Activated naive CD4-positive, alpha-beta T cell treated with anti-CD3 and anti-CD28 coated beads, Interleukin-2, amount 50 U/mL, for 72 hours (primary cell): ENCODE measurements around the gene USHBP1. TPM values are rescaled to one million over a fixed set of nuclear protein-coding genes. Genes with fewer than 3 reads are reported as not detected.

ENCODE experiments used
- ATAC-seq, 2 donors: fragments of 150-1000 bp; cut with Tn5 transposase; 2 replicates each; pipeline ENCODE4 v1.10.0; 2021; ENCODE audit warnings: mild to moderate bottlenecking in 2 of 2, moderate library complexity in 2 of 2
- DNase-seq, 2 donors: peaks; one replicate each; pipeline ENCODE4 v3.0.0; 2021 to 2022; ENCODE audit warnings: low spot score in 2 of 2
- H3K27ac Mint-ChIP-seq, 2 donors: one replicate each; pipeline ENCODE4 v1.8.0; 2022; ENCODE audit warnings: mild to moderate bottlenecking in 2 of 2, mixed read lengths in 2 of 2
- H3K36me3 Mint-ChIP-seq, 2 donors: one replicate each; pipeline ENCODE4 v1.8.0; 2022; ENCODE audit warnings: mixed read lengths in 2 of 2
- H3K9me3 Mint-ChIP-seq, 2 donors: one replicate each; pipeline ENCODE4 v1.8.0; 2022; ENCODE audit warnings: mixed read lengths in 2 of 2
- total RNA-seq, 2 donors: library from RNA; stranded (reverse); gene quantifications; one replicate each; pipeline ENCODE4 v1.2.3, GENCODE V29; 2022

The USHBP1 gene
- total RNA-seq, 2 donors from 2014 or later: 0.43 to 0.49 TPM

DNA sequence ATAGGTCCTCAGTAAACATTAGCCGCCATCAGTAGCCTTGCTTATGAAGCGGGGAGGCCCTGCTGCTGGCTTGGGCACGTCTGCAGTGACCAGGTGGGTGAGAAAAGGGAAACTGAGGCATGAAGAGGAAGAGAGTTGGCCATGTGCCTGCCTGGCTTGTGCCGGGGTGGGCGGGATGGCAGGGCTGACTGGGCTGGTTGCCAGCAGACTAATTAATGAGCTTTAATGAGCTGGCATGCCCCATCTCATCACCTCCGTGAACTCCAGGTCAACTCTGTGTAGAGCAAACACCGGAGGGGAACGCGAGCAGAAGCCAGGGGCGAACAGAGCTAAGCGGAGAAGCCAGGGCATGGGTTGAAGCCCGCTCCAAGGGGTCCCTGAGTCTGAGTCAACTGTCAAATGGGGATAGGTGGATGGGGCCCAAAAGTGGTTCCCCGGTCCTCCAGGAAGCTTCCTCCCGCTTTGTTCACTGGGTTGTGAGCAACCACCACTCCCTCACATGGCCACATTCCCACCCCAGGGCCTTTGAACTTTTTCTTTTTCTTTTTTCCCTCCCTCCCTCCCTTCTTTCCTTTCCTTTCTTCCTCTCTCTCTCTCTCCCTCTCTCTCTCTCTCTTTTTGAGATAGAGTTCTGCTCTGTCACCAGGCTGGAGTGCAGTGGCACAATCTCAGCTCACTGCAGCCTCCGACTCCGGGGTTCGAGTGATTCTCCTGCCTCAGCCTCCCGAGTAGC is 27.6 kb downstream of the USHBP1 start:
- no peaks in the 10 kb centered on the region for H3K36me3 Mint-ChIP-seq
- no peak for ATAC-seq
- no peak for DNase-seq
- no peak overlapping the region for H3K27ac Mint-ChIP-seq
- H3K9me3 Mint-ChIP-seq: no peaks in the 10 kb centered on the region

GRCh38 chr19:17235971-17236777 is 28.4 kb downstream of the USHBP1 start:
- ATAC-seq (peak; percentile 40 to 52), DNase-seq (no peak)
- H3K36me3 Mint-ChIP-seq: no peaks in the 10 kb centered on the region
- no peaks in the 10 kb centered on the region for H3K9me3 Mint-ChIP-seq
- no peak overlapping the region for H3K27ac Mint-ChIP-seq

GRCh38 chr19:17235300-17235970 is 29.1 kb downstream of the USHBP1 start:
- no peaks in the 10 kb centered on the region for H3K9me3 Mint-ChIP-seq
- H3K36me3 Mint-ChIP-seq: no peaks in the 10 kb centered on the region
- ATAC-seq: peak; percentile 86 to 89
- peak overlapping the region; percentile 29 to 77 for H3K27ac Mint-ChIP-seq
- DNase-seq: peak; percentile 70 to 72

GRCh38 chr19:17234911-17235299 is 29.6 kb downstream of the USHBP1 start:
- H3K36me3 Mint-ChIP-seq: no peaks in the 10 kb centered on the region
- DNase-seq: peak; percentile 72 to 78
- H3K9me3 Mint-ChIP-seq: no peaks in the 10 kb centered on the region
- H3K27ac Mint-ChIP-seq: peak overlapping the region; percentile 29 to 77
- peak; percentile 79 for ATAC-seq

GRCh38 chr19:17232258-17232657 is 32.3 kb downstream of the USHBP1 start:
- Mint-ChIP-seq H3K9me3 (no peaks in the 10 kb centered on the region), H3K36me3 (no peaks in the 10 kb centered on the region), H3K27ac (peak overlapping the region in 1 of 2 donors; percentile 33)
- ATAC-seq: no peak
- DNase-seq: no peak

DNA sequence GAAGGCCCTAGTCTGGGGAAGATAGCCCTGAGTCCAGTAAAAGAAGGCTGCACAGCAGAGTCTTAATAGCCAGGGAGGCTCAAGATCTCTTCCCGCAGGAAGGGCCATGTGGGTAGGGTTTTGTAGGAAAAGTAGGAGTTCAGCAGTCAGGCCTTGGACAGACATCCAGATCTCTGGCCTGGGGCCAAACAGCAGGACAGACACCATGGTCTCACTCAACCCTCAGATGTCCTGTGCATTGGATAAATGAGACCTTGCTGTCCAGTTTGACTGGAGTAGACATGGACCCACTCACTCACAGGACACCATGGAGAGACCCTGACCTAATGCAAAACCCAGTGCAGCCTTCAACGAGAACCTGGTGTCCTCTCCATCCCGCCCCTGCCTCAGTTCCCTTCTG is 34.7 kb downstream of the USHBP1 start:
- no peak for ATAC-seq
- no peaks in the 10 kb centered on the region for H3K36me3 Mint-ChIP-seq
- no peaks in the 10 kb centered on the region for H3K9me3 Mint-ChIP-seq
- H3K27ac Mint-ChIP-seq: no peak overlapping the region
- DNase-seq: no peak

GRCh38 chr19:17227798-17228367 is 36.7 kb downstream of the USHBP1 start:
- no peak for ATAC-seq
- Mint-ChIP-seq H3K27ac (no peak overlapping the region), H3K9me3 (no peaks in the 10 kb centered on the region), H3K36me3 (no peaks in the 10 kb centered on the region)
- no peak for DNase-seq

DNA sequence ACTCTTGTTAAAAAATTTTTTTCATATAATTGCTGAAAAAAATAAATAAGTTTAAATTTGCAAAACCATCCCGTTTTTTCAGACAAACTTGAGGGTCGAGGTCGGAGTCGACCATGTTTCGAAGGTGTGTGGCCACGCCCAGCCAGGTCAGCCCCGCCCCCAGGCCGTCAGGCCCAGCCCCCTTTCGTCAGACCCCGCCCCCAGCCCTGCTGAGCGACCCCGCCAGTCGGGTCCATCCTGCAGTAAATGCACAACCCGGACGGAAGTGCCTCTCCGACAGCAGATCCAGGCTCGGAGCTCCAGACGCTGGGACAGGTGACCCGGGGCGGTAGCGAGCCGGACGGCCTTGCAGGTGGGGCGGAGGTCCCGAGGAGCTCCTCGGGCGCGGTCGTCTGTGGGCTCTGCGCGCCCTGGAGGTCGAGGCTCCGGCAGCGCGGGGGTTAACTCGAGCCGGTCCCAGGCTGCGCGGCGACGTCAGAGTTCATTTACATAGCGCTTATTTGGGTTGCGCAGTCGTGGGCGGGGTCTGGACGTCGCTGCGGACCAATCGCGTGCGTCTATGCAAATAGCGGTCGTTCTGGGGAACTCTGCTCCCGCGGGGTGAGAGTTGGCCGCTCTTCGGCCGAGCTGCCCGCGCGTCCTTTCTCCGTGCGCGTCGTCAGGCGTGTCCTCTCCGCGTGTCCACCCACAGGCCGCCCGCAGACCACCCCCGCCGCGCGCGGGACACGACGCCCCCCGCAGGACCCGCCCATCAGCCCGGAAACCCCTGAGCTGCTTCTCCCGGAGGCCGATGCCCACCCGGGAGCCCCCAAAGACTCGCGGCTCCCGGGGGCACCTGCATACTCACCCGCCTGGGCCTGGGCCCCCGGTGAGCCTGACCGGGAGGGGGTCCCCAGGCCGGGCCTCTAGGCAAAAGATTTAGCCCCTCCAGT is 38.3 kb downstream of the USHBP1 start, which contains the start of gene OCEL1:
OCEL1 (plus strand) TSS at position 225 of the 932 bp plus-strand sequence; CDS start at position 247, 22 bp downstream.
- peak within 1 kb of the TSS; percentile 84 to 94 for H3K27ac Mint-ChIP-seq
- peak; percentile 91 to 94 for ATAC-seq
- DNase-seq: peak; percentile 93 to 97
- no peaks in the 10 kb centered on the region for H3K36me3 Mint-ChIP-seq
- no peaks in the 10 kb centered on the region for H3K9me3 Mint-ChIP-seq

DNA sequence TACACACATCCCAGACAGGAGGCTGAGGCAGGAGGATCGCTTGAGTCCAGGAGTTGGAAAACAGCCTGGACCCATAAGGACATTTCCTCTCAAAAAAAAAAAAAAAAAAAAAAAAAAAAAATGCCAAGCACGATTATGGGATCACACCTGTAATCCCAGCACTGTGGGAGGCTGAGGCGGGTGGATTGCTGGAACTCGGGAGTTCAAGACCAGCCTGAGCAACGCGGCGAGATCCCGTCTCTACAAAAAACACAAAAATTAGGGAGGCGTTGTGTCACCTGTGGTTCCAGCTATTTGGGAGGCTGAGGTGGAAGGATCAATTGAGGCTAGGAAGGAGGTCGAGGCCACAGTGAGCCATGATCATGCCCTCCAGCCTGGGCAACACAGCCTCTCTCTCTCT is 39.5 kb downstream of the USHBP1 start:
- no peak for ATAC-seq
- H3K36me3 Mint-ChIP-seq: no peaks in the 10 kb centered on the region
- no peak for DNase-seq
- H3K9me3 Mint-ChIP-seq: no peaks in the 10 kb centered on the region
- H3K27ac Mint-ChIP-seq: no peak overlapping the region

DNA sequence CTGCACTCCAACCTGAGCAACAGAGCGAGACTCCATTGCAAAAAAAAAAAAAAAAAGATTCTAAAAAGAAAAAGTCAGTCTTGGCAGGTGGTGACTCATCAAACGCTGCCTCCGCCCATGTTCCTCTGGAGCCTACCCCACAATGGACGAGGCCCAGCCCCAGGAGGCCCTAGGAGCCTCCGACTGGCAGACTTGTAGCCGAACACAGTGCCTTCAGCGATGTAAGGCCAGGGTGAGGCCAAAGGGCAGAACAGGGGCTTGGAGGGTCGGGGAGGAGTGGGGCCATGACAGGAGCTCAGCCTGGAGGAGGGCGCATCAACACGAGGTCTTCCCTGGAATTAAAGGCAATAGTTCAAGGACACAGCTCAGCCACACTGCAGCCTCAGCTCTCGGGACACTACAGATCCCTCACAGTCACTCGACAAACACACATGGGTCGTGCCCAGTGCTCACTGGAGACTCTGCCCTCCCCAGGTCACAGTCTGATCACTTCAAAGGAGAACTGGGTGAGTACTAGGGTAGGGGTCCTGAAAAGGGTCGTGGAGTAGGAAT is 44.3 kb downstream of the USHBP1 start:
- no peaks in the 10 kb centered on the region for H3K9me3 Mint-ChIP-seq
- DNase-seq (no peak), ATAC-seq (peak in 1 of 2 donors; percentile 9)
- peak overlapping the region in 1 of 2 donors; percentile 74 for H3K27ac Mint-ChIP-seq
- peaks cover 5 to 22% of the 10 kb centered on the region in 2 donors for H3K36me3 Mint-ChIP-seq

DNA sequence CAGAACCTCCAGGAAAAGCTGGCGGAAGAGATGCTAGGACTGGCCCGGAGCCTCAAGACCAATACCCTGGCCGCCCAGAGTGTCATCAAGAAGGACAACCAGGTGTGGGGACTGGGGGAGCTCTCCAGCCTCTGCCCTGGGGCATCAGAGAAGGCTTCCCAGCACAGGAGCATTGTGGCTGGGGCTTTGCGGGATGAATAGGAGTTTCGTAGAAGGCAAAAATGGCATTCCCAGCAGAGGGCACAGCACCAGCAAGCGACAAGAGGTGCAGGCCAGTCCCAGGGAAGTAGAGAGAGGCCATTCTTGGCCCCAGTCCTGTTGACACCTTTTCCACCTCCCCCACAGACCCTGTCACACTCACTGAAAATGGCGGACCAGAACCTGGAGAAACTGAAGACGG is 45.3 kb downstream of the USHBP1 start:
- H3K27ac Mint-ChIP-seq: peak overlapping the region in 1 of 2 donors; percentile 44
- peaks cover 5 to 22% of the 10 kb centered on the region in 2 donors for H3K36me3 Mint-ChIP-seq
- no peaks in the 10 kb centered on the region for H3K9me3 Mint-ChIP-seq
- no peak for DNase-seq
- no peak for ATAC-seq

DNA sequence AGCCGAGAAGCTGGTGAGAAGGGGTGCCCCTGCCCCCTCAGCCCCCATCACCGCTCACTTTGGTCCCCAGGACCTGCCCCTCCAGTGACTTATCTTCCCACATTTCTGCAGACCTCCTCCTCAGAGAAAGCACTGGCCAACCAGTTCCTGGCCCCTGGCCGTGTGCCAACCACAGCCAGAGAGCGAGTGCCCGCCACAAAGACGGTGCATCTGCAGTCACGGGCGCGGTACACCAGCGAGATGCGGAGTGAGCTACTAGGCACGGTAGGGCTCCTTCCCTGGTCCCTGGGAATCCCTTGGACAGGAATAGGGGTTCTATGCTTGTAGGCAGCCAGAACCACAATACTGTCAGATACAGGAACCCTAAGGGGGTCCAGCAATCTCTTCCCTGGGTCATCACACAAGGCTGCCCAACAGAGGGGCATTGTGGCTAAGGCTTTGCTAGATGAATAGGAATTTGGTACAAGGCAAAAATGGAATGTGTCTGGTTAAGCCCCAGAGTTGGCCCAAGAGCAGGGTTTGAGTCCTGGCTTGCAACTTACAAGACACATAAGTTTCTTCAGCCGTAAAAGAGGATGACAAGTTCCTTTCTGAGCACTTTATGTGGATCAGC is 48.4 kb downstream of the USHBP1 start:
- H3K9me3 Mint-ChIP-seq: no peaks in the 10 kb centered on the region
- peak overlapping the region; percentile 90 to 94 for H3K27ac Mint-ChIP-seq
- DNase-seq (no peak), ATAC-seq (no peak)
- peaks cover 5 to 29% of the 10 kb centered on the region in 2 donors for H3K36me3 Mint-ChIP-seq

- peak; percentile 96 for ATAC-seq
- Mint-ChIP-seq H3K9me3 (no peaks in the 10 kb centered on the region), H3K27ac (peak within 1 kb of the TSS; percentile 94 to 98), H3K36me3 (peaks cover 5 to 29% of the 10 kb centered on the region in 2 donors)
- DNase-seq: peak; percentile 79 to 89
These were observed 49.2 kb downstream of the USHBP1 start, which contains the start of gene USE1 for GRCh38 chr19:17215127-17215971. TSS of gene USE1 (plus strand) at chr19:17215357. CDS start at chr19:17215406, 49 bp downstream.

DNA sequence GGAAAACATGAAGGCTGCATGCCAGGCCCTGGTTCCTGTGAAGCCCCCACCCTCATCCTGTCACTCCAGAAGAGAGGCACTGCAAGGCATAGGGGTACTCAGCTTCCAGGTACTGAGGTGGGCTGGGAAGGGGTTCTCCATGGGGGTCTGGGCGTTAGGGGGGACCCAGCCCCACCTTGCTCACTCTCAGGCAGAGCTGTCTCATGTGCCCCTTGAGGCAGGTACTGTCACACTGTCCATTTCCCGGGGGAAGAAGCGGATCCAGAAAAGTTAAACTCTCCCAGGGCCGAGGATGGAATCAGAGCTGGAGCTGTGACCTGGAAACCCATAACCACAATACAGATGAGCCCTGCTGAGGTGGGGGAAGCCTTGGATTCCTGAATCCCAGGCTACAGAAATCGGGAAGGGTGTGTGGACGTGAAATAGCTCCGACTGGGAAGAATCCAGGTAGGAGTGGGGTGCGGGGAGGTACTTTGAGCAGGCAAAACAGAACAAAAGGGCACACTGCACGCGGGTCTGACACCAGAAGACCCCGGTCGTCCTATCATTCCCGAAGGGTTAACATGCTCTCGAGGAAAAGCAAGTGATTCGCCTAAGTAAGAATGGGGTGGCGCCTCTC is 49.9 kb downstream of the USHBP1 start:
- Mint-ChIP-seq H3K27ac (peak overlapping the region; percentile 94 to 98), H3K9me3 (no peaks in the 10 kb centered on the region), H3K36me3 (peaks cover 5 to 29% of the 10 kb centered on the region in 2 donors)
- DNase-seq (no peak), ATAC-seq (no peak)
